OCI-M2 (cell line): ENCODE data around the gene CWF19L1.

ENCODE experiments used
- DNase-seq: peaks from one replicate; lab custom pipeline; 2025; ENCODE audit not compliant: unreplicated experiment; lab: John Stamatoyannopoulos, UW

The CWF19L1 gene

DNA sequence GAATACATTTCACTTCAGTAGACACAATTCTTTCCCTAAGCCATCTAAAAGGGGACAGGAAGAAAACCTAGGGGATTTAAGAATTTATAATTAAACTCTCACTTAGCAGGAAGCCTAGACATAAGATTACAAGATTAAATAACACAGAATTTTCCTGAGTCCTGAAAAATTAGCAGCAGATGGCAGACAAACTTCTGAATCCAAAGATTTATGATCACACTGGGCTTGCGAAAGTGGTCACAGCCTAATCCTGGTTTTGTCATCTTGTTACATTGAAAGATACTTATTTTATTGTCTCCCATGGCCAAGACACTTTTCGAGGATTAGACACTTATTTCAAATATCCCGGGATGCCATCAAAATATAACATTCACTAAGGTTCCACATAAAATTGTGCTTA is 84.5 kb downstream of the CWF19L1 start:
- DNase-seq: no peak
